ENCODE results near the gene ARHGAP29. TPM values are rescaled to one million over a fixed set of nuclear protein-coding genes. Genes with fewer than 3 reads are reported as not detected.

Gene ARHGAP29
- total and polyA plus RNA-seq, 2 experiments from 2014 or later: 4.6 to 6.9 TPM

- no peak for TF ChIP-seq ZNF462 (CRISPR knock-in tag; IDR thresholded peaks at IDR 0.05)
- no peak for TF ChIP-seq JUNB (IDR thresholded peaks at IDR 0.05; ENCODE audit: unreplicated experiment)
- no peak for TF ChIP-seq EZH2phosphoT487 (IDR thresholded peaks at IDR 0.05; ENCODE audit: unreplicated experiment)
- no peak for TF ChIP-seq CTCF (conservative IDR thresholded peaks at IDR 0.05; ENCODE audit: low read depth in 2 of 2)
- TF ChIP-seq ZNF114 (CRISPR knock-in tag; IDR thresholded peaks at IDR 0.05): no peak
Observed at GRCh38 chr1:94254073-94254810, 16.9 kb upstream of the ARHGAP29 start (continued).

DNA sequence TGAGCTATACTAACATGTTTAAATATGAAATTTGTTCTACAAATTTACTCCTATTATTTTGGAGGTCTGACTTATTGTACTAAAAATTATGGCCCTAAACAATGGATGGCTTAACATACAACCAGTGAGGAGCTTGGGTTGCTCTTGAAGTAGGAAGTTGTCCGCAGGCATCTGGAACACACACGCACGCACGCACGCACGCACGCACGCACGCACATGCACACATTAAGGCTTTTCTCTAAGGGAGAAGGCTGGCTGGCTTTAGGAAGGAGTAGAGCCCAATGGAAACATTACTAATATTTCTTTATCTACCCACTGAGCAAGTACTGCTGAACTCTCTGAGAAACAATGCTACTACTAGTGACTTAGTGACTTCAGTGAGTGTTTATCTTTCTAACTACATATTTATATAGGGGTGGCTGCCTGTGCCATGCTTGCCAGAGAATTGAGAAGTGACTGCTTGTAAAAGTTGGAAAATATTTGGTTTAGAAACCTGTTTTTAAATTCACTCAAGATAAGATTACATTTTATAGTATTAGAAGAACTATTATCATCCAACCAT is 16.2 kb upstream of the ARHGAP29 start:
- no peaks in the 10 kb centered on the region for H3K9me2 ChIP-seq (ENCODE audit: insufficient read depth)
- peaks cover 98% of the 10 kb centered on the region for H3K27me3 ChIP-seq (ENCODE audit: insufficient read depth)
- peaks cover 9% of the 10 kb centered on the region; the same call in 1 of the 2 replicates for H3K4me1 ChIP-seq (ENCODE audit: insufficient read depth)
- H3K4me1 Mint-ChIP-seq: no peaks in the 10 kb centered on the region
- H3K36me3 Mint-ChIP-seq (ENCODE audit: low read depth): no peaks in the 10 kb centered on the region
- no peak overlapping the region for H3K27ac ChIP-seq (ENCODE audit: low read depth)
- no peak overlapping the region for H3K27ac Mint-ChIP-seq
- no peak for DNase-seq (ENCODE audit: low spot score)
- no peak overlapping the region for H3K4me2 ChIP-seq
- H3K4me3 ChIP-seq: no peak overlapping the region
- H3F3A ChIP-seq (replicated peaks; ENCODE audit: low read depth): no peaks in the 10 kb centered on the region
- no peaks in the 10 kb centered on the region for H3K79me2 ChIP-seq (replicated peaks; ENCODE audit: insufficient read depth)
- H3K9me3 Mint-ChIP-seq: no peaks in the 10 kb centered on the region
- no peak for TF ChIP-seq STAT1 (IDR thresholded peaks at IDR 0.05; ENCODE audit: unreplicated experiment)
- no peak for TF ChIP-seq POLR2AphosphoS5 (IDR thresholded peaks at IDR 0.05; ENCODE audit: low read depth)
- no peak for ATAC-seq
- H3K27me3 Mint-ChIP-seq (ENCODE audit: insufficient read depth, low read depth, poor library complexity): peaks cover 37% of the 10 kb centered on the region
- no peak overlapping the region for H2AFZ ChIP-seq
- no peaks in the 10 kb centered on the region for H3K36me3 ChIP-seq (ENCODE audit: insufficient read depth)
- no peak overlapping the region for H3K4me3 Mint-ChIP-seq
- peaks cover 5% of the 10 kb centered on the region; the same call in 1 of the 2 replicates for H4K20me1 ChIP-seq (replicated peaks; ENCODE audit: insufficient read depth)

Measured in GM23338 (cell line).